ENCODE data around the gene FBN2.
"Not testable (repeated sequence)": the region's sequence is repeated elsewhere in the genome, so short reads cannot be mapped to it uniquely, and the experiment has no call there.

The FBN2 gene

DNA sequence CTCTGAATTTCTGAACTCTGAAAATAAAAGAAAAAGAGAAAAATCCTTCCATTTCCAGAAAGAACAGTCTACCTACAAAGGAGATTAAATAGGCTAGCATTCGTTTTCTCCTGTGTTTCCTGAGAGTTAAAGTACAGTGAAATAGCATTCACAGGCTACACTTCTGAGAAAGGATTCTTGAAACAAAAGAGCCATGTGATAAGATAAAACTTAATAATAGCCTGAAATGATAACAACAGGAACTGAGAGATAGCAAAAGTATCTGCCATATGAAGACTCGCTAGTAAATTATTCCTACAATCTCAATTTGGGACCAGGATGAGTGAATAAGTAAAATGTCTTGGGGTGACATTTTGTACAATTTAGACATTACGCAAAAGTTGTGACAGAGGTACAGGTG lies 62.4 kb downstream of the FBN2 start:
- no peak for DNase-seq

DNA sequence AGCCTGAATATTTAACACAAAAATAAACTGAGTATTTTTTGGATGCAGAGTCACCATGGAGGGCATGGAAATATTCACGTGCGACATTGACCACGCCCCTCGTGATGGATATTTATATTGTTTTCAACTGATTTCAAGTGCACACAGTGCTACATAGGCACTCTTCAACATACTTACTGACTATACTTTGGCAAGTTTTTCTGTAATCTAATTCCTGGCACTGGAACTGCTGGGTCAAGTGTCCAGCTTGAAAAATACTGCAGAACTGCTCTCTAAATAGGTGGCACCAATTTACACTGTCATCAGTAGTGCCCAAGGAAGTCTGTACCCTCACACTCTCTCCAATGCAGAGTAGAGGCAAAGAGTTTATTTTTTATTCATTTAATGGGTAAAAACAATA lies 65.1 kb downstream of the FBN2 start:
- DNase-seq: no peak

DNA sequence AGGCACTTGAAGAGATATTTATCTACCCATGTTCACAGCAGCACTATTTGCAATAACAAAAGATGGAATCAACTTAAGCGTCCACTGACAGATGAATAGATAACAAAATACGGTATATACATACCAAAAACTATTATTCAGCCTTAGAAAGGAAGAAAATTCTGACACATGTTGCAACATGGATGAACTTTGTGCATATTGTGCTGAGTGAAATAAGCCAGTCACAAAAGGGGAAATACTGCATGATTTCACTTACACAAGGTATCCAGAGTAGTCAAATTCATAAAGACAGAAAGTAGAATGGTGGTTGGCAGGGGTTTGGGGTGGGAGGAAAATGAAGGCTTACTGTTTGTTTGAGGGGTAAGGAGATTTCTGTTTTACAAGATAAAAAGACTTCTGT lies 66.0 kb downstream of the FBN2 start:
- DNase-seq: no peak

DNA sequence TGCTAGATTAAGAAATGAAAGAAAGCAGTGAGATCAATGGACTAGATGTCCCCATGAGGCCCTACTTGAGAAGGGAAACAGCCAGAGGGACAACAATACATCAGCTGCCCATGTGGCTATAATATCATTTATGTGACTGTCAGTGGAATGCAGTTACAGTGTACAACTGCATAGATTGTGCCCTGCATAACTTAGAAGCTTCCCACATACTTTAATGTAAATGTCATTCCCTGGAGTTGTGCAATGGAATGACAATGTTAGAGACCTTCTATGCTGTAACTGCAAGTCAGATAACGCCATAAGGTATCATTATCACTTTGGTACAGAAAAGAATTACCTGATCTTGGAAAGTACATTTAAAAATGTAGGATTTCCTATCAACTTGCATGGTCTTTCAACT lies 67.4 kb downstream of the FBN2 start:
- no peak for DNase-seq

DNA sequence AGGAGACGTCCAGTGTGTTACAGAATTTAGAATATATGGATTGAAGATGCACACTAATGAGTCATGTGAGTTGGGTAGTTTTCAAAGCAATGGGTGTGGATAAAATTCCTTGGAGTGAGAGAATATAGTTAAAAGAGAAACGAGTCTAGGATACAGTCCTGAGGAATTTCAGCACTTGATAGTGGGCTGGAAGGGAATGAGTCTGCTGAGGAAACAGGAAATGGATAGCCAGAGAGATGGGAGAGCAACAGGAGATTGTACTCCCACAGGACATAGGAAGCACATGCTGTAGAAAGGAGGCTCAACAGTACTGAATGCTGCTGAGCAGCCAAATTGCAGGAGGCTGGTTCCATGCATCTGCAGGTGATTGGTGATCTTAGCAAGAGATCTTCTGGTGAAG lies 68.1 kb downstream of the FBN2 start:
- no peak for DNase-seq

DNA sequence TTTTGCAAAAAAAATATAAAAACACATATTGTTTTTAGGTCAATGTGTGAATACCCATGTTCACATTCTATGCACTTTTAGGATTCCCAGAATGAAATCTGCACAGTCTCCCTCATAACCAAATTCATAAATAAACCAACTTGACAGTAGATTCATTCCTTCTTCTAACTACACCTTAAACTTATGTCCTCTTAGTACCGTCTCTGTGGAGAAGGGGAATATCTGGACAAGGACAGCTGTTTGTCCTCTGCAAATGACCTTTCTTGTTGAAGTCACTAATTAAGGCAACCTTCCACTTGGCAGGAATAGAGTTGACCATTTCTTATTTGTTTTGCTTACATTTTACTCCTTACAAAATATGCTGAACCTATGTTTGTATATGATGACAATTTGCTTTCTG lies 71.1 kb downstream of the FBN2 start:
- DNase-seq: no peak

DNA sequence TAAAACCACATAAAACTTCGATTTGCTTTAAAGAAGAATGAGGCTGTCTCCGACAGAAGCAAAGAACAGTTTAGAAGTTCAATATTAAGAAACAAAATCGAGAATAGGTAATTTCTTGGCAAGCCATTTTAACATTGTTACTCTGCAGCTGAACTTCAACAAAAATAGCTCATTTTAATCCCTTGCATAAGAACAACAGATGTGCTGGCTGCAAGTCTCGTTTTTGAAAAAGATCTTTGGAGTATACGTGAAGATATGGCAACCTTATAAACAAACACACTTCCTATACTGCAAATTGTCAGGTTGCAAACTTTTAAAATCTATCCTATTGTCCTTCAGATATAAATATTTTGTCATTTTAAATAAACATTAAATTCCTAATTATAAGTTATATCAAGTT lies 71.5 kb downstream of the FBN2 start:
- DNase-seq: no peak

DNA sequence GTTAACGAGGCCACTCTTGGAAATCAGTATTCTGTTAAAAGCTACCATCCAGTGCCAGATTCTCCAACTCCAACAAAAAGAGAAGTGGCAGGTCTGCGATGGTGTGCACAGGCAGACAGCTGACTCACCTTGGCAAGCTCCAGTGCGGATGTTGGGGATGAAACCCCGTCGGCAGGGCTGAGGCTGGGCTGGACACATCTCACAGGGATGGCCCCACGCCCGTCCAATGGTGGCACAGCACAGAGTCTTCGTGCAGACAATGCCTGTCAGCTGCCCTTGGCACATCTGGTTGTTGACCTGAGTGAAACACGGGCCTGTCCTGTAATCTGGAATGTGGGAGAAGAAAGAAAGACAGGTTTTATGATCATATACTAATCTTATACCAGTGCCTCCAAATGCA lies 73.4 kb downstream of the FBN2 start:
- no peak for DNase-seq

DNA sequence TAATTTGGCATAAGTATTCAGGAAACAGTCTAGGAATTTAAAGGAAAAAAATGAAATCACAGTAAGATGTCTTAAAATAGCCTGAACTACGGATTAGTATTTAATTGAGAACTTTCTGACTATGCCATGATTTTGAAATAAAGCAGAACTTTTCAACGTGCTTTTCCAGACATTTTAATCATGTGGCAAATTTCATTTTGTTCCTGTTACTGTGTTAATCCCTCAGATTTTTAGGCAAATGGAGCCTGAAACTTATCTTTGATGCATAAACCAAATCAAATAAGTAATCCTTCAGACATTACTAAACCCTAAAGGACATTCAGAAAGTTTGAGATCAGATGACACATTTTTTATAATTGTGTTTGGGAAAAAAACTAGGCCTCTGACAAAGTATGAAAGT lies 75.7 kb downstream of the FBN2 start:
- DNase-seq: no peak

DNA sequence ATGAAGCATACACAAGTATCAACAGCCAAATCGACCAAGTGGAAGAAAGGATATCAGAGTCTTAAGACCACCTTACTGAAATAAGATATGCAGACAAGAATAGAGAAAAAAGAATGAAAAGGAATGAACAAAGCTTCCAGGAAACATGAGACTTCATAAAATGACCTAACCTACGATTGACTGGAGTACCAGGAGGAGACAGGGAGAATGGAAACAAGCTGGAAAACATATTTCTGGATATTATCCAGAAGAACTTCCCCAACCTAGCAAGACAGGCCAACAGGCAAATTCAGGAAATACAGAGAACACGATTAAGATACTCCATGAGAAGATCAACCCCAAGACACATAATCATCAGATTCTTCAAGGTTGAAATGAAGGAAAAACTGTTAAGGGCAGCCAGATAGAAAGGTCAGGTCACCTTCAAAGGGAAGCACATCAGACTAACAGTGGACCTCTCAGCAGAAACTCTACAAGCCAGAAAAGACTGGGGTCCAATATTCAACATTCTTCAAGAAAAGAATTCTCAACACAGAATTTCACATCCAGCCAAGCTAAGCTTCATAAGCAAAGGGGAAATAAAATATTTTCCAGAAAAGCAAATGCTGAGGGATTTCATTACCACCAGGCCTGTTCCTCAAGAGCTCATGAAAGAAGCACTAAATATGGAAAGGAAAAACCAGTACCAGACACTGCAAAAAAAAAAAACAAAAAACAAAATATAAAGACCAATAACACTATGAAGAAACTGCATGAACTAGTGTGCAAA lies 80.7 kb downstream of the FBN2 start:
- DNase-seq: not testable (repeated sequence)

DNA sequence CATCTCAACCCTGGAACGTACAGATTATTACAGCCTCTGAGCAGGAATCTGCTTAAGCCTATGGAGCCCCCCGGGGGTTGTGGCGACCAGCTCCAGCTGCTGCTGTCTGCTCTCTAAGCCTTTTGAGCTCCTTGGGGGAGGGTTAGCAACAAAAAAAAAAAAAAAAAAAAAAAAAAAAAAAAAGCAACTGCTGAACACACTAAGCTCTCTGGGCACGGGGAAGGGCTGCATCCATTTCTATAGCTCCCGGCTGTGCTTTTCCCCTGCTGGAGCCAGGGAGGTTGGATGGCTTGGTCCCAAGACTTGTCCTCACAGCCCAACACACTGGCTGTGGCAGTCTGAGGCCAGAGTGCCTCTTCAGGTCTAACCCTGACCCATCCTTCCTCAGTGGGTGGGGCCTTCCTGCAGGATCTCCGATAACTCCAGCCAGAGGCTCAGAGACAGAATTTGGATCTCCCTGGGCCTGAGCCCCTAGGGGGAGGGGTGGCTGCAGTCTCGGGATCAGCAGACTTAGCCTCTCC lies 82.1 kb downstream of the FBN2 start:
- no peak for DNase-seq

DNA sequence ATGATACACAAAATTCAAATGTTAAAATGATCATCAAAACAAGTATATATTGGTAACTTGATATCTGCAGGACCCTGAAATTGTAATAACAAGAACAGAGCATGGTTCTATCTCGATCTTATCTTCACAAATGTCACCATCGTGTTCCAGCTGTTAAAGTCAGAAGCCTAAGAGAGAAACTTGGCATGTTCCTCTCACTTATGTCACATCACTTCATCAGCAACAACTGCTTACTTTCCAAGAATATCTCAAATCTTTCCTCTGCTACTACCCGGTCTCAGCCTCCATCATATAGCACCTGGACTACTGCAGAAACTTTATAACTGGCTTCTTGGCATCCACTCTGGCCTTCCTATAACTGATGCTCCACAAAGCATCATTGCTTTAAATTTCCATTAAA lies 84.9 kb downstream of the FBN2 start:
- no peak for DNase-seq

DNA sequence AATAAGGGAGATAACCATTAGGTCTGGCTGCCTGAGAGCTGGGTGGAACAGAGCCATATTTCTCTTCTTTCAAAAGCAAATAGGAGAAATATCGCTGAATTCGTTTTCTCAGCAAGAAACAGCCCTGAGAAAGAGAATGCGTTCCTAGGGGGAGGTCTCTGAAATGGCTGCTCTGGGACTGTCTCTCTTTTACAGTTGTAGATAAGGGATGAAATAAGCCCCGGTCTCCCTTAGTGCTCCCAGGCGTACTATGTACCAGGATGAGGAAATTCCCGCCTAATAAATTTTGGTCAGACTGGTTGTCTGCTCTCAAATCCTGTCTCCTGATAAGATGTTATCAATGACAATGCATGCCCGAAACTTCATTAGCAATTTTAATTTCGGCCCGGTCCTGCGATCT lies 90.8 kb downstream of the FBN2 start:
- DNase-seq: not testable (repeated sequence)

DNA sequence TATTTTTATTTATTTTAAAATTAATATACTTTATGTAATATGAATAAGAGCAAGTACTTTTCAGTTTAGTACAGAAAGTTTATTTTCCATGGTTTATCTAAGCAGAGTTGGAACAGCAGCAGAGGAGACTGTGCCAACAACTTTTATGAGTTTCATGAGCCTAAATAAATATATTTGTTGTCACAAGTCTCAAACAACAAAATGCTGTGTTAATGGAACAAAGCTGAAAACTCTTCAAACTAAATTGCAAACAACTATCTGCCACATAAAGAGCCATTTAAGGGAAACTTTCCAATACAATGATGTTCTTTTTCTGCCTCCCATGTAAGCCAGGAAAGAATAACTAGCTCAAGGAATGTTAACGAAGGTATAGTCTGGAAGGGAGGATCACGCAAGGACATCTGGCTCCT lies 96.1 kb downstream of the FBN2 start:
- DNase-seq: no peak

DNA sequence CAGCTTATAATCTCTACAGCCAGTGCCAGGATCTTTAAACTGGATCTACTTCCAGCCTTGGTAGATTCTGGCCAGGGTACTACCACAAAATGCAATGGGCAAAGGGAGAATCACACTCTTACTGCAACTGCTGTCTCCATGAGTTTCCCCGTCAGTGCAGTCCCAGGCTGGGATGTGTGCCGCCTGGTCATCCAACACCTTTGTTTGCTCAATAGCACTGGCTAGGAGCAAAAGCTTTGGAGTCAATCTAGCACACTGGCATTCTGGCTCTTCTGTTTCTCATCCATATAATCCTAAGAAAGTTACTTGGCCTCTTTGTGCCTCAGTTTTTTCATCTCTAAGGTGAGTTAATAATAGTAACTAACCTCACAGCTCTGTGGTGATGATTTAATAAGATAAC lies 96.9 kb downstream of the FBN2 start:
- no peak for DNase-seq

DNA sequence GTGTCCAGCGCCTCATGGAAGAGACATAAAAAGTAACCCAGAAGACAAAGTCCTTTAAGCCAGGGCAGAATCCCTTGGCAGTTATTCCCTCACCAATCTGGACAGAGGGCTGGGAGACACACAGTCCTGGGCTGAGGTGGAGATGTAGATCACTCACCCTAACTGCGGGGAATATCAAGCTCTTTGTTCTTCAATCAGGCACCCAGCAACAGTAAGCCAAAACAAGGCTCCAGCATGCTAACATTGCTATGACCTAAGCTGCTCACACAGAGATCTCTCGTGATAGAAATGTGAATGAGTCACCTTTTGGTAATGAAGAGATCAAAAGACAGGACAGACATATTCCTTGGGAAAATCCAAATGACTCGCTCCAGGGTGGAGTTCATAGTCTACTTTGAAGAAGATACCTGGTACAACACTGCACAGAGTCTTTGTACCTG lies 101.3 kb downstream of the FBN2 start:
- DNase-seq: no peak

DNA sequence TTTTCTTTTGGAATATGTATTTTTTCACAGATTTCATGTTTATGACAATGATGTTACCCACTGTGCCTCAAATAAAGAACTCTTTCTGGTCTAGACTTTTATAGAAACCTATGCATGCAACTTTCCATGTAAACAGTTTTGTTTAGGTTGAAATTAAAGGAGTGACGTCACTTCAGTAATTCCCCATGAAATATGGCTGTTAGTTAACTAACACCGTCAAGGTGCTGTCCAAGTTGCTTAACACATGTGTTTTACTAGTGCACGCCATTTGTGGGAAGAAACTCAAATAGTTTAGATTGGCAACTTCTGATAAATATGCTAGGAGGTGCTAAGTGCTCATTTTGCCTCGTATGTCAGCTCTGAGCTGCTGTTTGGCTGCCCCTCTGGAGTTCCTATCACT lies 102.2 kb downstream of the FBN2 start:
- no peak for DNase-seq

DNA sequence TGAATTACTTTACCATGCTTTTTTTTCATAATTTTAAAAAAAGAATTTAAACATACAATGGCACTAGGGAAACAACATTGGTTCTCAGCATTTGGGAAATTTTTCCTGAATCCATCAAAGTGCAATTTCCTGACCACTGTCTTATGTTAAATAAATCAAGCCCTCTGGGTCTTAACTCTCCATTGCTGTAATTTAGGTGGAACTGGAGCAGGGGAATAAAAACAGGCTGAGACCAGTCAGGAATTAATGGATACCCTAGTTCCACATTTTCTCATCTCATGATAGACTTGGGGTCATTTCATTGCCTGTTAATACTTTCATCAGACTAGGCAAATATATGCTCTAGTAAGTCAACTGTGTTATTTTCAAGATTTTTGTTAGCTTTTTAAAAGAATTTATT lies 103.1 kb downstream of the FBN2 start:
- DNase-seq: no peak

DNA sequence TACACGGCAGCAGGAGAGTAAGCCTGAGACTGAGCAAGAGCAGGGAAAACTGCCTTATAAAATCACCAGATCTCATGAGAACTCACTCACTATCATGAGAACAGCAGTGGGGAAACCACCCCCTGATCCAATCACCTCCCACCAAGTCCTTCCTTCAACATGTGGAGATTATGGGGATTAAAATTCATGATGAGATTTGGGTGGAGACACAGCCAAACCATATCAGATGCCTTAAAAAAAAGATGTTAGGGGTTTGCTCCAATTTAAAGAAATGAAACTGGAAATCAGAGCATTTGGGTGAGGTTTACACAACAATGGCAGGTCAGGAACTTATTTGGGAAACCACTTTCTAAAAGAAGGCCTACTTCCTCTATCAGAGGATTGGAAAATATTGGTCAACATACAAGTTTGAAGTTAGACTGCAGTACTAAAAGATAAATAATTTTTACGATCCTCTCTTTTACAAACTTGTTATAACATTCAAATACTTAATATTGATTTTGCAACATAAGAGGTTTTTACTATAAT lies 105.1 kb downstream of the FBN2 start:
- no peak for DNase-seq

DNA sequence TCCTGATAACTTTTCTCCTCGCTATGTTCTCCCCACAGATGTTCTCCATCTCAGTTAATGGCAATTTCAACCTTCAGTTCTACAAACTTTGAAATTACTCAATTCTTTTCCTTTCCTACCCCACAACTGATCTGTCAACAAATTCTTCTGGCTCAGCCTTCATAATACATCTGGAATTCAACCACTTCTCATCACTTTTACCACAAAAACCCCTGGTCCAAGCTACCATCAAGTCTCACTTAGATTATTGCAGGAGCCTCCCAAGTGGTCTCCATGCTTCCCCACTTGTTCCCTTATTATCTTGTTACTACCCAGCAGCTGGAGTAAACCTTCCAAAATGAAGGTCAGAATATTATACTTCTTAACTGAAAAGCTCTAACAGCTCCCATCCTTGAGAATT lies 110.1 kb downstream of the FBN2 start:
- DNase-seq: no peak

DNA sequence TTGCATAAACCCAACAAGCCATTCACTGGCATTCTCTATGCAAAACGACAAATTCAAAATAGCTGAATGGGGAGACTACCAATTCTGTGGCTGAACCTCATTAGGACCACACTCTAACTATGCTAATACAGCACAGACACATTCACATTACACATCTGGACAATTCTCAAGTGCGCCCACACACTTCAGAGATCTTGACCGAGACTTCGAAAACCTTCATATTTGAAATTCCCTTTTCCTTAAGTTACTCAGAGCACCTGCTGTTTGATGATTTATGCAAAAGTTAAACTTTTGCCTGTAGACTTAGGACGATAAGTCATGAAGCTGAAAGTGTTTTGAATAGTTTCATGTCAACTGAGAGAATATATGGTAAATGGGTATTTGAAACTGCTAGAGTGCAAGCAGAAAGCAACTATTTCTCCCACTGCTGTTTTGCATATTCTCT lies 111.9 kb downstream of the FBN2 start:
- DNase-seq: no peak

DNA sequence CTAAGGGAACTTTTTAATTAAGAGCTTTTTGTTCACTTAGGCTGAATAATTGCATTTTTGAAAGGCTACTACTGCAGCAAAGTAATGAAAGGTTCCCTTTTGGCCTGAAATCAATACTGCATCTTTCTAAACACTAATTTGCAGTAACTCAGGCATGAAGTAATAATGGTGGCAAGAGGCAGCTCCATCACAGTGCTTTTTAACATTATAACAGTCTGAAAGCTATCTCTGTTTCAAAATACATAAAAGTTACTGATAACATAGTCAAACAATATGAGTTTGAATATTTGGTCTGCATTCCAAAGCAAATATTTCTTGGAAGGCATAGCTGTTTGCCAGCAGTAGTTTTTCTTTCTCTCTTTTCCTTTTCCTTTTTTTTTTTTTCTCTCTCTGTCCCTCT lies 113.4 kb downstream of the FBN2 start:
- no peak for DNase-seq

DNA sequence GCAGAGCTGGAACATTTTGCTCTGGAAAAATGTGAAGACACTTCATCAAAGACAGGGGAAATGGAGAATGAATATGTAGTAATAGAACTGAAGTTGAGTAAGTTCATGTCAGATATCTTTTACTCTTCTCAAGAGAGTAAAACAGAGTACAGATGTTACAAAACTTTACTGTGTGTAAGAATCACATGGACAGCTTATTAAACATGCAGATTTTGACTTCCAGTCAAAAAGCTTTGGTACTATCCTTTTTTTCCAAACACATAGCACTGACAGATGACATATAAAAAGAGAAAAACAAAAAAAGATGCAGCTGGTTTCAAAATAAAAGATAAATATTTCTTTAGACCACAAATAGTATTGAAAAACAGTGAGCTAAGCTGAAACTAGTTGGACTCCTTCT lies 115.4 kb downstream of the FBN2 start:
- no peak for DNase-seq

DNA sequence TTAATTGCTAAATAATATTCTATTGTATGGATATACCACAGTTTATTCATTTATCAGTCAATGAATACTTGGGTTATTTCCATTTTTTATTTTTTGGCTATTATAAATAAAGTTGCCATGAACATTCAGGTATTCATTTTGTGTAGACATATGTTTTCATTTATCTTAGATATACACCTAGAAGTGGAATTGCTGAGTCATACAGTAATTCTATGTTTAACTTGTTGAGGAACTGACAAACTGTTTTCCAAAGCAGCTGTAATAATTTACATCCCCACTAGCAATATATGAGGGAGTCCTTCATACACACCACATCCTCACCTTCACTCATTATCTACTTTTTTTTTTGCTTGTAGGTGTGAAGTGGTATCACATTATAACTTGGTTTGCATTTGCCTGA lies 123.6 kb downstream of the FBN2 start:
- no peak for DNase-seq

DNA sequence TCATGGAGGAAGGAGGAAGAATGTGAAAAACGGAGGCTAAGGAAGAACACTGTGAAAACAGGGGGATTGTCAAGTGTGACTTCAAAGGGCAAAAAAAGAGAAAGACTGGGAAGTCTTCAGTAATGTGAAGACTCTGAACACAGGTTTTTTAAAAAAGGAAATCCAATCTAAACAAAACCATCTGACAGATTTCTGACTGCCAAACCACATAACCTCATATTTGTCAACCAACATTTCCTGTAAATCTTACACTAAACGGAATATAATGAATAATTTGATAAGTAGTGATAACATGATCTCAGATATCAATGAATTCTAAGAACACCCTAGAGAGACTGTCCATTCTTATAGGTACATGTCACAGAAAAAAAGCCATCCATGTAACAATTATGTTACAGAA lies 124.7 kb downstream of the FBN2 start:
- no peak for DNase-seq
